ENCODE data around the gene LGALS4.
"Not testable (repeated sequence)": the region's sequence is repeated elsewhere in the genome, so short reads cannot be mapped to it uniquely, and the experiment has no call there.

The LGALS4 gene

DNA sequence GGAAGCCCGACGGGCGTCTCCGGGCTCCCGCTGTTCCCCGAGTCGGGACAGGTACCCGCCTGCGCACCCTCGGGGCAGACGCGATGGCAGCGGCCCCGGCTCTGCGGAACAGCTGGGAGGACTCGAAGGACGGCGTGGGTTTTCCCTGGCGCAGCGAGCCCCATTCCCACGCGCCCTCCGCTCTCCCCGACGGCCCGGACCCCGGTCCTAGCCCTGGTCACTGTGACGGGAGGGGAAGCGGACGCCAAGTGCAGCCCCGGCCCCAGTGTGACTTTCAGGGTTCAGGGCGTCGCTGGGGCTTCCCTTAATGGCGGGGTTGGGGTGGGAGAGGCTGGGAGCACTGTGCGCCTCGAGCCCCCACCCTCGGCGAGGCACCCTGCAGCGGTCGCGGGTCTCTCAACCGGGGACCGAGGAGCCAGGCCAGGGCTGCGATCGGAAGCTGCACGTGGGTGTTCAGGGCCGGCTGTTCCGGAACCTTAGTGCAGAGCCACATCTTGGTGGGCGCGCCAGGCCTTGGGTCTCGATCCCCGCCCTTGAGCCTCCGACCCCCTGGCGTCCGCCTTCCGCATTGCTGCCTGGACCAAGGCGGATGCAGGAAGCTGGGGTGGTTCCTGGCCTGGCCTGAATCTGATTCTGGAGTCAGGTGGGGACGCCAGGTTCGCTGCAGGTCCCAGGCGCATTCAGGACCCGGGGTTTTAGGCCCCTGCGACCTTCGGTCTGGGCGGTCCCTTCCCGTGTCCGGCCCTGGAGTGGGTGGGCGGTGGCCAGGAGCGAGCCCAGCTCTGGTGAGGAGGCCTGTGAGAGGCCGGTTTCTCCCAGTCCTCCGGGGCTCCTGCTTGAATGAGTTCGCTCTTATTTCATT lies 20.3 kb downstream of the LGALS4 start:
- no peak for DNase-seq

- not testable (repeated sequence) for DNase-seq
Observed at GRCh38 chr19:38791451-38792064, 21.2 kb downstream of the LGALS4 start.

DNA sequence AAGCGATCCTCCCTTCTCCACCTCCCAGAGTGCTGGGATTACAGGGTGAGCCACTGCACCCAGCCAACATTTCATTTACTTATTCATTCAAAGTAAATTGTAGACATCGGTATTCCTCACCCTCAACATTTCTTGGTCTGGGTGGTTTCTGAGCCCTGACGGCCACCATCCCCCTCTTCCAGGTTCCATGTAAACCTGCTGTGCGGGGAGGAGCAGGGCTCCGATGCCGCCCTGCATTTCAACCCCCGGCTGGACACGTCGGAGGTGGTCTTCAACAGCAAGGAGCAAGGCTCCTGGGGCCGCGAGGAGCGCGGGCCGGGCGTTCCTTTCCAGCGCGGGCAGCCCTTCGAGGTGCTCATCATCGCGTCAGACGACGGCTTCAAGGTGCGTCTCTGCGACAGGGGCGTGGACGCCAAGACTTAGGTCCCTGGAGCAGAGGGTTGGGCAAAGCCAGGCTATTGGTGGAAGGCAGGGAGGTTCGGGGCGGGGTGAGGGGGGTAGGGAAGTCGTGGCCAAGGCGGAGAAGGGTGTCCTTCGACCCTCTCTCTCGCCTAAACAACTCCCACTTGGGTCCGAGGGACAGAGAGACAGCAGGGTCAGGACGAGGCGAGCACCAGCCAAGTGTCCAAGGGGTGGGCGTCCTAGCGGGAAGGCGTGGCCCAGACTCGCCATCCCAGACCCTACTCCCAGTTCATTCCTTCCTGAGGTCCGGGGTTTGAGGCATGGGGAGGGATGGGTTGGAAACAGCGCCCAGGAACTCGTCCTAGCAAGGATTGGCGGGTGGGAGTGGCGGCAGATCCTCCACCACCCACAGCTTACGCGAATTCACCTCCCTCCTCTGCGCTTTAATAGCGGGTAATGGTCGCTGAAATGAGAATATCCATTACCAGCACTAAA lies 22.0 kb downstream of the LGALS4 start:
- not testable (repeated sequence) for DNase-seq

- no peak for DNase-seq
Observed at GRCh38 chr19:38788478-38789243, 24.1 kb downstream of the LGALS4 start, which contains the start of gene LGALS7B. TSS of gene LGALS7B (plus strand) at chr19:38789200. CDS start at chr19:38789227, 27 bp downstream.

DNA sequence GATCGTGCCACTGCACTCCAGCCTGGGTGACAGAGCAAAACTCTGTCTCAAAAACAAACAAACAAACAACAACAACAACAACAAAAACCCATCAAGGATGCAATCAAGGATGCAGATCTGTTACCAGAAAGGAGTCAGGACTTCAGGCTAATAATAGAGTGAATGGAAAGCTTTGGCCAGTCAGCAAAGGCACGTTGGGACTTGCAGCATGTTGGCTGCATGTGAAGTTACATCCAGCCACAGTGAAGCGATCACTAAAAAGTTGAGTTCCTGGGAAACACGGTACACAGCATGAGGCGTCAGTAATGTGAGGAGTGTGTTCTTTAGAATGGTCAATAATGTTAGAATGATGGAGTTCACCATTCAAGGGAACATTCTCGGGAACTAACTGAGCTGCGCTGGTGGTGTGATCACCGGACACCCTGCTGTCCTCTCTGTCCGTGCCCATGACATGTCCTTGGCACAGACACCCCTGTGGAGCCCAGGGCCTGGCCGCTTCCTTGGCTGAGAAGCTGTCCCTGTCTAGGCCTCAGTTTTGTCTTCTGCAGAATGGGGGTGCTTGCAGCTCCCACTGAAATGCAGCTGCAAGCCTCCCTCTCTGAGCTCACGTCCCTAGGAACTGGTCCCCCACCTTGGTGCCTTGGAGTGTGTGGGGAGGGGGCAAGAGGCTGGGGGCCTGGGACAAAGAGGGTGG lies 26.0 kb downstream of the LGALS4 start:
- no peak for DNase-seq

DNA sequence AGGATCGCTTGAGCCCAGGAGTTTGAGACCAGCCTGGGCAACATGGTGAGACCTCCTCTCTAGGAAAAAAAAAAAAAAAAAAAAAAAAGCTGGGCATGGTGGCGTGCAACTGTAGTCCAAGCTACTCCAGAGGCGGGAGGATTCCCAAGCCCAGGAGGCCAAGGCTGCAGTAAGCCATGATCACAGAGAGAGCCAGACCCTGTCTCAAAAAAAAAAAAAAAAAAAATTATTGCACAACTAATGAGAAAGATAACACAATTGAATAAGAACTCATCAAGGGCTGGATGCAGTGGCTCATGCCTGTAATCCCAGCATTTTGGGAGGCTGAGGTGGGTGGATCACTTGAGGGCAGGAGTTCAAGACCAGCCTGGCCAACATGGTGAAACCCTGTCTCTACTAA lies 26.7 kb downstream of the LGALS4 start:
- DNase-seq, result not testable (repeated sequence)

DNA sequence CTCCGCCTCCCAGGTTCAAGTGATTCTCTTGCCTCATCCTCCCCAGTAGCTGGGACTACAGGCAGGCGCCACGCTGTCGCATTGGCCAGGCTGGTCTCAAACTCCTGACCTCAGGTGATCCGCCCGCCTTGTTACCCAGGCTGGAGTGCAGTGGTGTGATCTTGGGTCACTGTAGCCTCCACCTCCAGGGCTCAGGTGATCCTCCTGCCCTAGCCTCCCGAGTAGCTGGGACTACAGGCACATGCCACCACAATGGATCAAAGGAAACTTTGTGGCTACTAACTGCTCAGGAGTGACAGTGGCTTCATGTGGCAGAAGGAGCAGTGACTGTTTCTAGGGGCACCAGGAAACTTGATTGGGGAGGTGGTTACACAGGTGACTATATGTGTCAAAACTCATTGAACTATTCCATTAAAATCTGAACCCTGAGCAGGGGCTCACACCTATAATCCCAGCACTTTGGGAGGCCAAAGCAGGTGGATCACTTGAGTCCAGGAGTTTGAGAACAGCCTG lies 27.5 kb downstream of the LGALS4 start:
- DNase-seq, result no peak

DNA sequence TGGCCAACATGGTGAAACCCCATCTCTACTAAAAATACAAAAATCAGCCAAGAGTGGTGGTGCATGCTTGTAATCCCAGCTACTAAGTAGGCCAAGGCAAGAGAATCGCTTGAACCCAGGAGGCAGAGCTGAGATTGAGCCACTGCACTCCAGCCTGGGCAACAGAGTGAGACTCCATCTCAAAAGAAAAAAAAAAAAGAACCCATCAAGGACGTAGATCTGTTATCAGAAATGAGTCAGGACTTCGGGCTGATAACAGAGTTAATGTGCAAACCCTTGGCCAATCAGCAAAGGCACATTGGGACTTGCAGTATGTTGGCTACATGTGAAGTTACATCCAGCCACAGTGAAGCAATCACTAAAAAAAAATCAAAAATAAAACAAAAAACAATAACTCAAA lies 28.5 kb downstream of the LGALS4 start:
- no peak for DNase-seq

DNA sequence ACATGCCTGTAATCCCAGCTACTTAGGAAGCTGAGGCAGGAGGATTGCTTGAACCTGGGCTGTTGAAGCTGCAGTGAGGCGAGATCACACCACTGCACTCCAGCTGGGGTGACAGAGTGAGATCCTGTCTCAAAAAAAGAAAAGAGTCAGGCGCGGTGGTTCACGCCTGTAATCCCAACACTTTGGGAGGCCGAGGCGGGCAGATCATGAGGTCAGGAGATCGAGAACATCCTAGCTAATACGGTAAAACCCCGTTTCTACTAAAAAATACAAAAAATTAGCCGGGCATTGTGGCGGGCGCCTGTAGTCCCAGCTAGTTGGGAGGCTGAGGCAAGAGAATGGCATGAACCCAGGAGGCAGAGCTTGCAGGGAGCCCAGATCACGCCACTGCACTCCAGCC lies 30.5 kb downstream of the LGALS4 start:
- not testable (repeated sequence) for DNase-seq

- no peak for DNase-seq
Observed at GRCh38 chr19:38781058-38781457, 31.7 kb downstream of the LGALS4 start.

GRCh38 chr19:38780443-38780842 lies 32.3 kb downstream of the LGALS4 start:
- DNase-seq, result no peak

- DNase-seq, result no peak
Observed at GRCh38 chr19:38778733-38779132, 34.0 kb downstream of the LGALS4 start.

DNA sequence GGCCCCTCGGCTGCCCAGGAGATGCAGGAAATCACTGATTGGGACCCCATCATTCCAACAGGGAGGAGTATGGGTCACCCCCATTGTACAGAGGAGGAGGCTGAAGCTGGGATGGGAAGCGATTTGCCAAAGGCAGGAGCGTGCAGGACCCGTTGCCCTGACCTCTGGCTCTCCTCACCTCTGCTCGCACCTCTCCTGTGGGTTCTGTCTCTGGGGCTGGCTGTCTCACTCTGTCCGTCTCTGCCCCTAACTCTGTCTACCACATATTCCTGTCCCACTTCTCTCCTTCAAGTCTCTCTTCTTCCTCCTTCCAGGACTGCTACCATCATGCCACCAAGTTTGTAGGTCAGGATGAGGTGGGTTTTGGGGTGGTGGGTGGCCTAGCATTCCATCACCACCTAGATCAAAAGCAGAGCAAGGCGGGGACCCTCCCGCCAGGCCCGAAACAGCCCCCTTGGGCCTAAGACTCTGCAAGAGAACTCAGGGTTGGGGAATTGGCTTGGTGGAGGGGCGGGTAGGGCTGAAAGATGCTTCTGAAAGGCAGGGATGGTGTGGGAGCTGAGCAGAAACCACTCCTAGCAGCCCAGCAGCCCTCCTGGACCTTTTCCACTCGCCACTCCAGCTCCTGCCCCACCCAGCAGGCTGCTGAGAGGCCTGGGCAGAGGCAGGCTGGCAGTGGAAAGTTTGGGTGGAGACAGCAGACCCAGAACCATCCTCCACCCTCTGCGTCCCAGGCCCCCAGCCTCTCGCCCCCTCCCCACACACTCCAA lies 38.4 kb downstream of the LGALS4 start:
- DNase-seq, result no peak

- DNase-seq, result no peak
Observed at GRCh38 chr19:38773469-38774177, 39.1 kb downstream of the LGALS4 start, which contains the start of gene LGALS7. TSS of gene LGALS7 (minus strand) at chr19:38773517. CDS start at chr19:38773492, 25 bp downstream.

GRCh38 chr19:38771569-38771968 lies 41.2 kb downstream of the LGALS4 start:
- not testable (repeated sequence) for DNase-seq

DNA sequence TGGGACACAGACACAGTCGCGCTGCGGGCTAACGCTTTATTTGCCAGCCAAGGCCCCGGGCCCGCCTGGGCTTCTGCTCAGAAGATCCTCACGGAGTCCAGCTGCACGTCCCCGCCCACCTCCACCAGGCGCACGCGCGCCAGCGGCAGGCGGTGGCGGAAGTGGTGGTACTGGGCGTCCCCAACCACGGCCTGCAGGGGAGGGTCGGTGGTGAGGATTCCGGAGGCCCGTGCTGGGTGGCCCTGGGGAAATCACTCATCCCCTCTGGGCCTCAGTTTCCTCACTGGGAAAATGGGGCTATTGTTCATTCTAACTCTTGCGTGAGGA lies 41.8 kb downstream of the LGALS4 start:
- not testable (repeated sequence) for DNase-seq

DNA sequence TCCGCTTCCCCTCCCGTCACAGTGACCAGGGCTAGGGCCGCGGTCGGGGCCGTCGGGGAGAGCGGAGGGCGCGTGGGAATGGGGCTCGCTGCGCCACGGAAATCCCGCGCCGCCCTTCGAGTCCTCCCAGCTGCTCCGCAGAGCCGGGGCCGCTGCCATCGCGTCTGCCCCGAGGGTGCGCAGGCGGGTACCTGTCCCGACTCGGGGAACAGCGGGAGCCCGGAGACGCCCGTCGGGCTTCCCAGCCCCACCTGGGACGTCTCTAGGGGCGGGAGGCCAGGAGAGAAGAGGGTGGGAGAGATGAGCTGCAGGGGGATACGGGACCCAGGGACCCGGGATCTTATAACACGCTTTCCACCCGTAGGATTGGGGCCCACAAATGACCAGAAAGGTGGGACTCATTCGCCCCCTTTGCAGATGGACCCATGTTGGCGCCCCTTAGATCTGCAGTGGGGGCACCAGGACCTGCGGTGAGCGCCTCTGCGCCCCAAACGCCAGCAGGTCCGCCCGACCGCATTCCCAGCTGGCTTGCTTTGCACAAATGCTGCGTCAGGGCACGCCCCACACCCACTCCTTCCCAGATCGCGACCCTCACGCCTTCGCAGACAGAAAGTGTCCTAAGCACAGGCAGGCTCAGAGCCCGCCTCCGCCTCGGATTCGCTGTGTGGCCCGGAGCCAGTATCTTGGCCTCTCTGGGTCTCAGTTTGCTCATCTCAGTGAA lies 42.4 kb downstream of the LGALS4 start:
- not testable (repeated sequence) for DNase-seq

DNA sequence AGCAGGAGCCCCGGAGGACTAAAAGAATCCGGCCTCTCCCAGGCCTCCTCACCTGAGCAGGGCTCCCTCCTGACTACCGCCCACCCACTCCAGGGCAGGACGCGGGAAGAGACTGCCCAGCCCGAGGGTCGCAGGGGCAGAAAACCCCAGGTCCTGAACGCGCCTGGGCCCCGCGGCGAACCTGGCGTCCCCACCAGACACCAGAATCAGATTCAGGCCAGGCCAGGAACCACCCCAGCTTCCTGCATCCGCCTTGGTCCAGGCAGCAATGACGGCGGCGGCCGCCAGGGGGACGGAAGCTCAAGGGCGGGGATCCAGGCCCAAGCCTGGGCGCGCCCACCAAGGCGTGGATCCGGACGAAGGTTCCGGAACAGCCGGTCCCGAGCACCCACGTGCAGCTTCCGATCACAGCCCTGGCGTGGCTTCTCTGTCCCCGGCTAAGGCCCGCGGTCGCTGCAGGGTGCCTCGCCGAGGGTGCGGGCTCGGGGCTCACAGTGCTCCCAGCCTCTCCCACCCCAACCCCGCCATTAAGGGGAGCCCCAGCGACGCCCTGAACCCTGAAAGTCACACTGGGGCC lies 43.0 kb downstream of the LGALS4 start:
- no peak for DNase-seq
